ENCODE results near the gene POLR2H. TPM values are rescaled to one million over a fixed set of nuclear protein-coding genes. Genes with fewer than 3 reads are reported as not detected.

POLR2H gene
- total RNA-seq (2022; extraction: Qiagen RNA extraction) = 69.1 to 84.0 TPM (median 75.7 TPM) in 5 replicates

DNA sequence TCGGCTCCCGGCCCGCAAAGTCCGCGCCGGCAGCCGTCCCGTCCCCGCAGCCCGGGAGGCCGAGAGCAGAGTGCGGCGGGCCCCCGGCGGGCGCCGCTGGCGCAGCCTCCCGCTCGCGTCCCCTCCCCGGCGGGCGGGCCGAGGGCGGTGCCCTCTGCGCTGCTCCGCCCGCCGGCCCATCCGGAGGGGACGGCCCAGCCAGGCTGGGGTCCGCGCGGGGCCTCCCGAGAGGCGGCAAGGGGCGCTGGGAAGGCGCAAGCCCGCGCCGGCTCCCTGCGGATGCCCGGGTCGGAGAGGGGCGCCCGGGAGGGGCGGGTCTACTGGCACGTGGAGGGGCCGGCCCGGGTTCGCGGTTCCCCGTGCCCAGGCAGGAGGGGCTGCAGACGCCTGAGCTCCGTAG lies at the start of gene POLR2H, which contains the start of gene CLCN2:
Gene POLR2H, plus strand, starts transcription at position 179 of the 400 bp plus-strand sequence. CDS start 1,783 bp downstream, outside the sequence.
Gene CLCN2, minus strand, starts transcription at position 74 of the 400 bp plus-strand sequence. CDS start 126 bp downstream, outside the sequence.

DNA sequence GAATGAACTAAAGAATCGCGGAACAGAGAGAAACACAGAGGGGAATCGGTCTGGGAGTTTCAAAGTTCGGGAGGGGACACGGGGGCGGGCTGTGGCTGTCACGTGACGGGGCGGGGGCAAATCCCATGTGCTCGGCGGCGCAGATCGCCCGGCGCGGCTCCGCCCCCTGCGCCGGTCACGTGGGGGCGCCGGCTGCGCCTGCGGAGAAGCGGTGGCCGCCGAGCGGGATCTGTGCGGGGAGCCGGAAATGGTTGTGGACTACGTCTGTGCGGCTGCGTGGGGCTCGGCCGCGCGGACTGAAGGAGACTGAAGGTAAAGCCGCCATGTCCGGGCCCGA lies 47.2 kb upstream of the POLR2H start, which contains the start of gene EIF4G1:
Gene EIF4G1, plus strand, starts transcription at position 244 of the 337 bp plus-strand sequence. CDS start 1,191 bp downstream, outside the sequence.

DNA sequence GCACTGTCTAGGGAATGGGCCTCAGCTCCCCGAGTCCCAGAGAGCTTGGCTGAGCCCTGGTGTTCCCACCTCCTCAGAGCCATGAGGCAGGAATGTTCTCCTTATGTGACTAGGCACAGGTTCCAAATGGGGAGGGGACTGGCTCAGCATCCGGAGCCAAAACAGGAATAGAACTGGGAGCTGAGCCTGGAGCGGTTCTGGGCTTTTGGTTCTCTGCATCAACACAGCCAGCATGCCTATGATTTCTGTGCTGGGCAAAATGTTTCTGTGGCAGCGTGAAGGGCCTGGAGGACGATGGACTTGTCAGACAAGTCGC lies 24.2 kb upstream of the POLR2H start, which contains the start of gene FAM131A:
Gene FAM131A, plus strand, starts transcription at position 202 of the 316 bp plus-strand sequence. Its CDS starts 31 bp downstream, at position 233.

DNA sequence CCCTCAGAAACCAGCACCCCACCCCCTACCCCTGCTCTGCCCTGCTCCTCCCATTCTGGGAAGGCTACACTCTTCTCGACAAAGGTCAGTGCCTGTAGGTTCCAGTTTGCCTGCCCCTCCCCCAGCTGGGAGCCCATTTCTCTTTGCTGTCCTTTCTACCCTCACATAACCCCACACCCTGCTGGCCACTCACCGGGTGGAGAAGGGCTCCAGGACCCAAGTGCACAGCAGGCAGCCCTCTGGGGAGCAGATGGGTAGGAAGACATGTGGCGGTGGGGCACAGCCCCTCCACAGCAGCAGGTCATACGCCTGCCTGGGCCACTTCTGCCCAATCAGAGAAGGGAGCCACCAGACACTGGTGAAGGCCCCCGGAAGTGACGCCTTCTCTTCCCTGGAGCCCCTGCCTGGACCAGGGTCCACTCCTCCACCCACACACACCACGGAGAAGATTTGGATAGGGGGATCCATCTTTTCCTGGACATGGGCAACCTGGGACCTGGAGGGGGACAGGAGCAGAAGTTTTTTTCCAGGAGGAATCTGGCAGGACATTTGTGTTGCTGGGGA lies 16.5 kb downstream of the POLR2H start, which contains the start of gene THPO:
Gene THPO, minus strand, starts transcription at position 326 of the 564 bp plus-strand sequence. CDS start 1,948 bp downstream, outside the sequence.

DNA sequence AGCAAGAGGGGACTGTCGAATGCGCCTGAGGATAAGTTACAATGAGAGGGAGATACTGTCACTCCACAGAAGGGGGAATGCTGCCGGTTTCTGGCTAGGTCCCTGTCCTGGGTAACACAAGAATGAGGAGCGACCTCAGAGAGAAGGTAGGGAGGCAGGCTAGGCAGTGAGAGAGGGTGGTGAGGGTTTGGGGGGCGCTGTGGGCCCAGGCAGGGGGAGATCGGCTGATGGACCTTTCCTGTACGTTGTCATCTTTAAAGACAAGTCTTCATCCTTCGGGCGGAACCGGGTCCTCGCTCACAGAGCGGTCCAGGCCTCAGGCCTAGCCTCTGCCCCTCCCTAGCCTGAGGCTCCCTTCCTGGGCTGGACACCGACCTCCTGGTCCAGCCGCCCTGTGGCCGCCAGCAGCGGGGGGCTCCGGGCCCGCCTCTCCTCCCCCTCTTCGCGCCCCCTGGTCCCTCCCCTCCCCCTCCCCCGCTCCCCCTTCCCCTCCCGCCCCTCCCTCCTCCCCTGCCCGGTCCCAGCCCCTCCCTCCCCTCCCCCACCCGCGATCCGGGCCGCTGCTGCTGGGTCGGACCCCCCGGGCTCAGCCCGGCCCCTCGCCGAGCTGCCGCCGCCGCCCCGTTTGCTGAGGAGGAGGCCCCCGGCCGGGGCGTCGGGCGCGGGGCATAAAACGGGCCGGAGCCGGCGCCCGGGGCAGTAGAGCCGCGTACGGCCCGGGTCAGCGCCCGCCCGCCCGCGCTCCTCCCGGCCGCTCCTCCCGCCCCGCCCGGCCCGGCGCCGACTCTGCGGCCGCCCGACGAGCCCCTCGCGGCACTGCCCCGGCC lies 18.1 kb downstream of the POLR2H start, which contains the start of gene CHRD:
Gene CHRD, plus strand, starts transcription at position 697 of the 827 bp plus-strand sequence. CDS start 265 bp downstream, outside the sequence.

Other genes with a start within 250 kb of the POLR2H start
- 29.6 to 30.9 TPM (median 30.0 TPM) in 5 replicates for gene EIF2B5, start 226.4 kb upstream of the POLR2H start, total RNA-seq (2022; extraction: Qiagen RNA extraction)
- 17.8 to 28.6 TPM (median 27.7 TPM) in 5 replicates for gene DVL3, start 206.3 kb upstream of the POLR2H start, total RNA-seq (2022; extraction: Qiagen RNA extraction)
- 307 to 325 TPM (median 321 TPM) in 5 replicates for gene AP2M1, start 186.9 kb upstream of the POLR2H start, total RNA-seq (2022; extraction: Qiagen RNA extraction)
- gene ABCF3, start 175.5 kb upstream of the POLR2H start, total RNA-seq (2022; extraction: Qiagen RNA extraction) = 30.4 to 38.0 TPM (median 36.0 TPM) in 5 replicates
- gene VWA5B2, start 132.1 kb upstream of the POLR2H start, total RNA-seq (2022; extraction: Qiagen RNA extraction) = 0.40 to 0.73 TPM (median 0.55 TPM) in 5 replicates
- 59.2 to 88.0 TPM (median 77.6 TPM) in 5 replicates for gene ALG3, start 112.7 kb upstream of the POLR2H start, total RNA-seq (2022; extraction: Qiagen RNA extraction)
- 9.9 to 14.1 TPM (median 12.6 TPM) in 5 replicates for gene EEF1AKMT4, start 112.0 kb upstream of the POLR2H start, total RNA-seq (2022; extraction: Qiagen RNA extraction)
- gene CAMK2N2, start 100.2 kb upstream of the POLR2H start, total RNA-seq (2022; extraction: Qiagen RNA extraction) = 0.87 to 1.4 TPM (median 1.3 TPM) in 5 replicates
- gene ECE2, start 85.7 kb upstream of the POLR2H start, total RNA-seq (2022; extraction: Qiagen RNA extraction) = not detected in 5 replicates
- 303 to 385 TPM (median 316 TPM) in 5 replicates for gene PSMD2, start 62.5 kb upstream of the POLR2H start, total RNA-seq (2022; extraction: Qiagen RNA extraction)
- gene EIF4G1, start 47.1 kb upstream of the POLR2H start, total RNA-seq (2022; extraction: Qiagen RNA extraction) = 247 to 263 TPM (median 260 TPM) in 5 replicates
- gene FAM131A, start 24.1 kb upstream of the POLR2H start, total RNA-seq (2022; extraction: Qiagen RNA extraction) = 7.0 to 12.5 TPM (median 10.7 TPM) in 5 replicates
- 4.2 to 6.1 TPM (median 5.8 TPM) in 5 replicates for gene CLCN2, start 105 bp upstream of the POLR2H start, total RNA-seq (2022; extraction: Qiagen RNA extraction)
- gene THPO, start 16.5 kb downstream of the POLR2H start, total RNA-seq (2022; extraction: Qiagen RNA extraction) = 0.06 to 0.07 TPM in 2 of 5 replicates, not detected in the others
- 0.13 to 0.48 TPM (median 0.16 TPM) in 5 replicates for gene CHRD, start 18.3 kb downstream of the POLR2H start, total RNA-seq (2022; extraction: Qiagen RNA extraction)
- 0.29 to 0.50 TPM (median 0.30 TPM) in 5 replicates for gene EPHB3, start 200.1 kb downstream of the POLR2H start, total RNA-seq (2022; extraction: Qiagen RNA extraction)

Data from A549 treated with CORT108297 at 1 μM for 4 hours (cell line).